Stimulated activated CD4-positive, alpha-beta T cell treated with anti-CD3 and anti-CD28 coated beads, Interleukin-1b, Interleukin-23, amount 100 ng/mL, for 1 hour (primary cell): ENCODE data around the gene NRTN.
A peak's percentile ranks its signal among the peaks of the same experiment; 100 is the strongest.

ENCODE experiments used
- DNase-seq, 2 donors: peaks; one replicate each; pipeline ENCODE4 v3.0.0-alpha.2; 2020; ENCODE audit warnings: low read depth in 2 of 2

Gene NRTN

GRCh38 chr19:5814852-5815246 lies 10.0 kb downstream of the NRTN start:
- DNase-seq, result no peak

- DNase-seq, result no peak
These were observed 12.4 kb downstream of the NRTN start for GRCh38 chr19:5817218-5817617.

GRCh38 chr19:5818594-5818993 lies 13.7 kb downstream of the NRTN start:
- no peak for DNase-seq

GRCh38 chr19:5820785-5821184 lies 15.9 kb downstream of the NRTN start:
- DNase-seq, result no peak

- no peak for DNase-seq
These were observed 16.8 kb downstream of the NRTN start for GRCh38 chr19:5821521-5822180.

GRCh38 chr19:5822181-5822844 lies 17.4 kb downstream of the NRTN start:
- DNase-seq, result no peak

GRCh38 chr19:5823579-5824281 lies 18.9 kb downstream of the NRTN start:
- no peak for DNase-seq

- DNase-seq, result no peak
These were observed 19.9 kb downstream of the NRTN start for GRCh38 chr19:5824751-5825150.

GRCh38 chr19:5825178-5825577 lies 20.3 kb downstream of the NRTN start:
- no peak for DNase-seq

GRCh38 chr19:5826531-5827341 lies 21.9 kb downstream of the NRTN start:
- no peak for DNase-seq

- DNase-seq, result no peak
These were observed 22.5 kb downstream of the NRTN start for GRCh38 chr19:5827342-5827890.

GRCh38 chr19:5827891-5828660 lies 23.2 kb downstream of the NRTN start:
- DNase-seq, result peak; percentile 79 to 90

- no peak for DNase-seq
These were observed 24.0 kb downstream of the NRTN start for GRCh38 chr19:5828661-5829566.

- DNase-seq, result no peak
These were observed 24.9 kb downstream of the NRTN start for GRCh38 chr19:5829567-5830310.

- DNase-seq, result no peak
These were observed 26.3 kb downstream of the NRTN start for GRCh38 chr19:5831159-5831558.

GRCh38 chr19:5832061-5832460 lies 27.2 kb downstream of the NRTN start:
- DNase-seq, result no peak

GRCh38 chr19:5832527-5833216 lies 27.8 kb downstream of the NRTN start:
- no peak for DNase-seq

GRCh38 chr19:5837761-5838352 lies 33.0 kb downstream of the NRTN start:
- DNase-seq, result no peak
